Measurements from ENCODE around the gene RAPGEF4.

RAPGEF4 gene

GRCh38 chr2:173090276-173090877 lies 354.7 kb downstream of the RAPGEF4 start:
- TF ChIP-seq GATA3 (IDR thresholded peaks at IDR 0.05; ENCODE audit: low read depth, low read length) = no peak
- TF ChIP-seq GATA2 (IDR thresholded peaks at IDR 0.05; ENCODE audit: low read depth, low read length) = no peak

GRCh38 chr2:173090973-173091660 lies 355.5 kb downstream of the RAPGEF4 start:
- TF ChIP-seq GATA2 (IDR thresholded peaks at IDR 0.05; ENCODE audit: low read depth, low read length) = no peak
- no peak for TF ChIP-seq GATA3 (IDR thresholded peaks at IDR 0.05; ENCODE audit: low read depth, low read length)

GRCh38 chr2:173091910-173092309 lies 356.3 kb downstream of the RAPGEF4 start:
- no peak for TF ChIP-seq GATA2 (IDR thresholded peaks at IDR 0.05; ENCODE audit: low read depth, low read length)
- TF ChIP-seq GATA3 (IDR thresholded peaks at IDR 0.05; ENCODE audit: low read depth, low read length) = no peak

- TF ChIP-seq GATA3 (IDR thresholded peaks at IDR 0.05; ENCODE audit: low read depth, low read length) = no peak
- no peak for TF ChIP-seq GATA2 (IDR thresholded peaks at IDR 0.05; ENCODE audit: low read depth, low read length)
Observed at GRCh38 chr2:173092844-173093402, 357.3 kb downstream of the RAPGEF4 start.

GRCh38 chr2:173094731-173095130 lies 359.1 kb downstream of the RAPGEF4 start:
- no peak for TF ChIP-seq GATA2 (IDR thresholded peaks at IDR 0.05; ENCODE audit: low read depth, low read length)

- TF ChIP-seq GATA3 (IDR thresholded peaks at IDR 0.05; ENCODE audit: low read depth, low read length) = no peak
- TF ChIP-seq GATA2 (IDR thresholded peaks at IDR 0.05; ENCODE audit: low read depth, low read length) = no peak
Observed at GRCh38 chr2:173095356-173095755, 359.7 kb downstream of the RAPGEF4 start.

- TF ChIP-seq GATA2 (IDR thresholded peaks at IDR 0.05; ENCODE audit: low read depth, low read length) (no peak), GATA3 (IDR thresholded peaks at IDR 0.05; ENCODE audit: low read depth, low read length) (no peak)
Observed at GRCh38 chr2:173099271-173099670, 363.6 kb downstream of the RAPGEF4 start.

GRCh38 chr2:173099804-173100203 lies 364.2 kb downstream of the RAPGEF4 start:
- TF ChIP-seq GATA2 (IDR thresholded peaks at IDR 0.05; ENCODE audit: low read depth, low read length) (no peak), GATA3 (IDR thresholded peaks at IDR 0.05; ENCODE audit: low read depth, low read length) (no peak)

- no peak for TF ChIP-seq GATA2 (IDR thresholded peaks at IDR 0.05; ENCODE audit: low read depth, low read length)
- no peak for TF ChIP-seq GATA3 (IDR thresholded peaks at IDR 0.05; ENCODE audit: low read depth, low read length)
Observed at GRCh38 chr2:173101687-173102086, 366.0 kb downstream of the RAPGEF4 start.
